ENCODE measurements around the gene FCHO2. TPM values are rescaled to one million over a fixed set of nuclear protein-coding genes. Genes with fewer than 3 reads are reported as not detected.

FCHO2 gene
- total and polyA plus RNA-seq, 10 of the 15 experiments (the other 5 are each of a cell fraction or from before 2014, with no cell fraction given) = 0.05 to 1.4 (median 0.18) TPM

DNA sequence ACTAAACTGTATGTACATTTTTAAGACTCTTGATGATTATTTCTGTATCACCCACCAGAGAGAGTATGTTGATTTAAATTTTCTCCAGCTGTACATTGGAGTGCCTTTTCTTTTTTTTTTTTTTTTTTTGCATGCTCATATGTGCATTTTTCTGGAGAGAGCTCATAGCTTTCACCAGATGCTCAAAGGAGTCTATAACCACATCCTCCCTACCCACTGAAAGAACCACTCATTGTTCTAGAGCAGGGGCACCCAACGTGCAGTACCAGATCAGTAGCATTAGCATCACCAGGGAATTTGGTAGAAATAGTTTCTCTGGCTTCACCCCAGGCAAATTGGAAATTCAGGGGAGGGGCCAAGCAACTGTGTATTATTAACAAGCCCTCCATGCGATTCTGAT lies 110.6 kb downstream of the FCHO2 start (continued):
- TF ChIP-seq, protein P1, sequence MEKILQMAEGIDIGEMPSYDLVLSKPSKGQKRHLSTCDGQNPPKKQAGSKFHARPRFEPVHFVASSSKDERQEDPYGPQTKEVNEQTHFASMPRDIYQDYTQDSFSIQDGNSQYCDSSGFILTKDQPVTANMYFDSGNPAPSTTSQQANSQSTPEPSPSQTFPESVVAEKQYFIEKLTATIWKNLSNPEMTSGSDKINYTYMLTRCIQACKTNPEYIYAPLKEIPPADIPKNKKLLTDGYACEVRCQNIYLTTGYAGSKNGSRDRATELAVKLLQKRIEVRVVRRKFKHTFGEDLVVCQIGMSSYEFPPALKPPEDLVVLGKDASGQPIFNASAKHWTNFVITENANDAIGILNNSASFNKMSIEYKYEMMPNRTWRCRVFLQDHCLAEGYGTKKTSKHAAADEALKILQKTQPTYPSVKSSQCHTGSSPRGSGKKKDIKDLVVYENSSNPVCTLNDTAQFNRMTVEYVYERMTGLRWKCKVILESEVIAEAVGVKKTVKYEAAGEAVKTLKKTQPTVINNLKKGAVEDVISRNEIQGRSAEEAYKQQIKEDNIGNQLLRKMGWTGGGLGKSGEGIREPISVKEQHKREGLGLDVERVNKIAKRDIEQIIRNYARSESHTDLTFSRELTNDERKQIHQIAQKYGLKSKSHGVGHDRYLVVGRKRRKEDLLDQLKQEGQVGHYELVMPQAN (conservative IDR thresholded peaks at IDR 0.05) = no peak
- TF ChIP-seq, protein P2, sequence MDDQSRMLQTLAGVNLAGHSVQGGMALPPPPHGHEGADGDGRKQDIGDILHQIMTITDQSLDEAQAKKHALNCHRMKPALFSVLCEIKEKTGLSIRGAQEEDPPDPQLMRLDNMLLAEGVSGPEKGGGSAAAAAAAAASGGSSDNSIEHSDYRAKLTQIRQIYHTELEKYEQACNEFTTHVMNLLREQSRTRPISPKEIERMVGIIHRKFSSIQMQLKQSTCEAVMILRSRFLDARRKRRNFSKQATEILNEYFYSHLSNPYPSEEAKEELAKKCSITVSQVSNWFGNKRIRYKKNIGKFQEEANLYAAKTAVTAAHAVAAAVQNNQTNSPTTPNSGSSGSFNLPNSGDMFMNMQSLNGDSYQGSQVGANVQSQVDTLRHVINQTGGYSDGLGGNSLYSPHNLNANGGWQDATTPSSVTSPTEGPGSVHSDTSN (IDR thresholded peaks at IDR 0.05; ENCODE audit: insufficient replicate concordance, low read depth, low read length) = no peak
- TF ChIP-seq, protein P3, sequence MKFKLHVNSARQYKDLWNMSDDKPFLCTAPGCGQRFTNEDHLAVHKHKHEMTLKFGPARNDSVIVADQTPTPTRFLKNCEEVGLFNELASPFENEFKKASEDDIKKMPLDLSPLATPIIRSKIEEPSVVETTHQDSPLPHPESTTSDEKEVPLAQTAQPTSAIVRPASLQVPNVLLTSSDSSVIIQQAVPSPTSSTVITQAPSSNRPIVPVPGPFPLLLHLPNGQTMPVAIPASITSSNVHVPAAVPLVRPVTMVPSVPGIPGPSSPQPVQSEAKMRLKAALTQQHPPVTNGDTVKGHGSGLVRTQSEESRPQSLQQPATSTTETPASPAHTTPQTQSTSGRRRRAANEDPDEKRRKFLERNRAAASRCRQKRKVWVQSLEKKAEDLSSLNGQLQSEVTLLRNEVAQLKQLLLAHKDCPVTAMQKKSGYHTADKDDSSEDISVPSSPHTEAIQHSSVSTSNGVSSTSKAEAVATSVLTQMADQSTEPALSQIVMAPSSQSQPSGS (IDR thresholded peaks at IDR 0.05; ENCODE audit: low read length) = no peak
- TF ChIP-seq SRF (IDR thresholded peaks at IDR 0.05; ENCODE audit: low read depth in 2 of 2, low read length in 2 of 2) (no peak), EED (IDR thresholded peaks at IDR 0.05; ENCODE audit: low read depth) (no peak), HDAC2 (IDR thresholded peaks at IDR 0.05) (no peak)

DNA sequence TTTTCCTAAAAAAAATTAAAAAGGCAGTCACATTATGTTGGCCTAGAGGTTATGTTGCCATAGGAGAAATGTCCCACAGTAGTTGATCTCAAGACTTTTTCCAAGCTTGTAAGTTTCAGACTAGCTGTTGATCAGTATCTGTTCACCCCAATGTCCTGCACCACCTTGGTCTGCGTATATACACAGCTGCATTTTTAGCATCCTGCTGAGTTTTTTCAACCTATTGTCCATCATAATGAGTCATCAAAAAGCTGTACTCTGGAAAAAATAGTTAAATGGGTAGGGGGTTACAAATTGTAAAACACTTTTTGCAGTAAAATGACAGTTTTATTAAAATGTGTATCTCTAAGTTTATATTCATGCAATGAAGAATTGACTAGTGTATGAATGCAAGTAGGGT lies 111.4 kb downstream of the FCHO2 start:
- no peak for DNase-seq (ENCODE audit: low read depth, low spot score)
- no peak for TF ChIP-seq SIX5 (IDR thresholded peaks at IDR 0.05; ENCODE audit: low read depth, low read length, severe bottlenecking)
- no peak for TF ChIP-seq BMI1 (IDR thresholded peaks at IDR 0.05; ENCODE audit: borderline replicate concordance)
- no peak for TF ChIP-seq NFIC (IDR thresholded peaks at IDR 0.05; ENCODE audit: low read depth, low read length)
- no peak for FAIRE-seq
- Histone ChIP-seq H3K36me3 (ENCODE audit: control insufficient read depth in 2 of 2, insufficient read depth in 2 of 2, low read length in 1 of 2) (no peaks in the 10 kb centered on the region), H3K9me3 (replicated peaks; ENCODE audit: control insufficient read depth, insufficient read depth, low read length) (no peaks in the 10 kb centered on the region), H3K79me2 (ENCODE audit: control insufficient read depth, insufficient read depth, low read length) (no peaks in the 10 kb centered on the region), H3K4me2 (ENCODE audit: control insufficient read depth, insufficient read depth) (no peak overlapping the region), H3K4me1 (ENCODE audit: control insufficient read depth, insufficient read depth, low read length) (no peaks in the 10 kb centered on the region), H3K27me3 (replicated peaks in 1 of 2; ENCODE audit: control insufficient read depth in 2 of 2, insufficient read depth in 2 of 2, low read length in 1 of 2) (no peaks in the 10 kb centered on the region; a peak in 1 of 4 replicates), H3K9ac (ENCODE audit: control insufficient read depth, insufficient read depth, low read length) (no peak overlapping the region), H3K4me3 (no peak overlapping the region), H3K27ac (ENCODE audit: control insufficient read depth, insufficient read depth) (no peak overlapping the region), H2AFZ (ENCODE audit: control insufficient read depth, low read depth, low read length) (no peak overlapping the region), H4K20me1 (ENCODE audit: control insufficient read depth, insufficient read depth) (no peaks in the 10 kb centered on the region)
- SMC1A ChIA-PET (ENCODE audit: uncharacterized antibody, unreplicated experiment) = no interaction called here
- in situ Hi-C loops (cut with MboI) = no loop called here
- BruUV-seq (replicated peaks) = no TSS peak
- ATAC-seq = no peak
- intact Hi-C loops (cut with micrococcal nuclease; ENCODE audit: unreplicated experiment) = no loop called here
- CTCF ChIA-PET = no interaction called here
- 100% methylated on average over 1 of the region's 1 CpG for WGBS (ENCODE audit: insufficient coverage, insufficient replicate concordance, low lambda C conversion rate, missing lambda C conversion rate)
- POLR2A ChIA-PET = no interaction called here
- RAD21 ChIA-PET (ENCODE audit: unreplicated experiment) = no interaction called here

Data from GM12878 (cell line).